OCI-LY1 (cell line): ENCODE measurements around the gene ALMS1.

Experiments
- EZH2 ChIP-seq: fragments of 200-600 bp; sonication (generic), shearing (Covaris generic); IDR thresholded peaks from 2 replicates; pipeline ENCODE4 v1.8.0; 2017; ENCODE audit warnings: borderline replicate concordance, mixed run types, mild to moderate bottlenecking, antibody characterized with exemption, low read length, moderate library complexity, mixed read lengths
- TF ChIP-seq, protein P1 (sequence below): fragments of 200-600 bp; sonication (generic), shearing (Covaris generic); IDR thresholded peaks from 2 replicates; pipeline ENCODE4 v1.5.1; 2017; ENCODE audit warnings: mild to moderate bottlenecking, antibody characterized with exemption, low read length, moderate library complexity, mixed read lengths

DNA sequence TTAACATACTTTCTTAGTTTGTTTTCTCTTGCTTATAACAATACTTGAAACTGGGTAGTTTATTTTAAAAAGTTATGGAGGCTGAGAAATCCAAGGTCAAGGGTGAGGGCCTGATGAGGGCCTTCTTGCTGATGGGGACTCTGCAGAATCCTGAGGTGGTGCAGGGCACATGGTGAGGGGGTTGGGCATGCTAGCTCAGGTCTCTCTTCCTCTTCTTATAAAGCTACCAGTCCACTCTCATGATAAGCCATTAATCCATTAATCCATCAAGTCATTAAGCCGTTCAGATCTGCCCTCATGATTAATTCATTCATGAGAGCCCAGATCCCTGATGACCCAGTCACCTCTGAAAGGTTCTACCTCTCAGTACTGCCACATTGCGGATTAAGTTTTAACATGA is 21.4 kb downstream of the ALMS1 start:
- TF ChIP-seq, protein P1, sequence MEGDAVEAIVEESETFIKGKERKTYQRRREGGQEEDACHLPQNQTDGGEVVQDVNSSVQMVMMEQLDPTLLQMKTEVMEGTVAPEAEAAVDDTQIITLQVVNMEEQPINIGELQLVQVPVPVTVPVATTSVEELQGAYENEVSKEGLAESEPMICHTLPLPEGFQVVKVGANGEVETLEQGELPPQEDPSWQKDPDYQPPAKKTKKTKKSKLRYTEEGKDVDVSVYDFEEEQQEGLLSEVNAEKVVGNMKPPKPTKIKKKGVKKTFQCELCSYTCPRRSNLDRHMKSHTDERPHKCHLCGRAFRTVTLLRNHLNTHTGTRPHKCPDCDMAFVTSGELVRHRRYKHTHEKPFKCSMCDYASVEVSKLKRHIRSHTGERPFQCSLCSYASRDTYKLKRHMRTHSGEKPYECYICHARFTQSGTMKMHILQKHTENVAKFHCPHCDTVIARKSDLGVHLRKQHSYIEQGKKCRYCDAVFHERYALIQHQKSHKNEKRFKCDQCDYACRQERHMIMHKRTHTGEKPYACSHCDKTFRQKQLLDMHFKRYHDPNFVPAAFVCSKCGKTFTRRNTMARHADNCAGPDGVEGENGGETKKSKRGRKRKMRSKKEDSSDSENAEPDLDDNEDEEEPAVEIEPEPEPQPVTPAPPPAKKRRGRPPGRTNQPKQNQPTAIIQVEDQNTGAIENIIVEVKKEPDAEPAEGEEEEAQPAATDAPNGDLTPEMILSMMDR = no peak
- no peak for TF ChIP-seq EZH2
